GM21619 (cell line): ENCODE data around the gene GALNS.
A peak's percentile ranks its signal among the peaks of the same experiment; 100 is the strongest.

Experiments
- ATAC-seq: cut with Tn5 transposase; IDR thresholded peaks from one replicate; pipeline ENCODE4 v1.9.1; 2021; ENCODE audit not compliant: unreplicated experiment

GALNS gene

DNA sequence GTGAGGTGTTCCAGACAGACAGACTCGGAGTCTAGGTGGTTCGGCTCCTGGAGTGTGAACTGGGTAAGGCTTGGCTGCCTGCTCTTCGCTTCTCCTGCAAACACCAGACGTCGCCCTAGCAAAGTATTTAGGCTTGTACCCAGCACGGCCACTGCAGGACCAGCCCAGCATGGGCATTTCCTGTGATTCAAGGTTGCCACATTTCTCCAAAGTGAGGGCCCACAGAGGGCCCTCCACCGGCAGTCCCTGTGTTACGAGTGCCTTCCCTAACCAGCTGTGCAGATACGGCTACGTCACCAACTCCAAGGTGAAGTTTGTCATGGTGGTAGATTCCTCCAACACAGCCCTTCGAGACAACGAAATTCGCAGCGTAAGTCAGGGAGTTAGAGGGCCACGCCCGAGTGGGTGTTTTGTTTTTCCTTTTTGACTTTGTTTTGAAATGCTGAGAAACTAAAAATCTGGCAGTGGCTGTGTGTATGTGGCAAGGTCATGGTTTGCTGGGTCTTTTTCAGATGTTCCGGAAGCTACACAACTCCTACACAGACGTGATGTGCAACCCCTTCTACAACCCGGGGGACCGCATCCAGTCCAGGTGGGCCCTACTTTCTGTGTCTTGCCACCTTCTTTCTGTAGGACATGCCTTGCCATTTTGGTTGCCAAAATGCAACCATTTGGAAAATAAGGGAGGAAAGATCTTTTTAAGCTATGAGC is 2.8 kb upstream of the GALNS start:
- no peak for ATAC-seq

DNA sequence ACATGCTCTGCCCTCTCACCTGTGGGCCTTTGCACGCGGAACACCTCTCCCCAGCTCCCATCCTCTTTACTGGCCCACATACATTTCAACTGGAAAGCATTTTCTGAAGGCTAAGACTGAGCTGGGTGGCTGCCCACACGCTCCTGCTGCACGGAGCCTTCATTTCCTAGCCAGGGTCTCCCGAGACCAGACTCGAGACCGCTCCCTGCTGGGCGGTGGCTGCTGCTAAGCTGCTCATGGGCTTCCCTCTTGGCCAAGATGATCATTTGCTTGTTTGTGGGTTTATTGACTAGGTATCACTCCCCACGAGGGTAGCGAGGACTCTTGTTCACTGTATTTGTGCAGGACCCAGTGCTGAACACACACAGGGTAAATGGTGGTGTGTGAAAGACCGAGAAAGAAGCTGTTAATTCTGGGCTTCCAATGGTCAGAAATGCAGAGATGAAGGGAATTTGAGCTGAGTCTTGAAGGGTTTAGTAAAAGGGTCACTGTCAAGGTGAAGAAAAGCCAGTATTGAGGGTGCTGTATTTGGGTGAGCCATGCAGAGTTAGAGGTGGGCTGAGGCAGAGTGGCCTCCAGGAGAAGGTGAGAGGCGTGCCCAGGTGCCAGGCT is 1.1 kb upstream of the GALNS start:
- peak; percentile 27 for ATAC-seq

GRCh38 chr16:88856122-88856827 is 472 bp downstream of the GALNS start:
- ATAC-seq, result no peak

GRCh38 chr16:88855736-88856121 is 1.0 kb downstream of the GALNS start:
- ATAC-seq, result no peak

DNA sequence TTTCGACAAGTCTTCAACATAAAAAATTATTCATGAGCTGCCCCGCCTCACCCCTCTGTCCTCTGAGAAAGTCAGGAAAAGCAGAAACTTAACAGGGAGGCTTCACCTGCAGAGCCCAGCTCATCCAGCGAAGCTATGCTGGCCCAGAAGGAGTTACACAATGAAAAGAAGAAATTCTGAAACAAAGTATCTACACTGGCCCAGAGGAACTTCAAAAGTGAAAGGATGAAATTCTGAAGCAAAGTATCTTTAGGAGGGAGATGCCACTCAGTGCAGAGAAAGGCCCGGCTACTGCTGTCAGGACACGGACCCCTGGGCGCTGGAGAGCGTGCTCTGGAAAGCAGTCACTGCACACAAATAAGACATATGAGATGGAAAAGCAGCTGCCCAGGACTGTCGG is 1.6 kb downstream of the GALNS start:
- ATAC-seq, result no peak

- ATAC-seq, result no peak
Measured at GRCh38 chr16:88854306-88855111, 2.2 kb downstream of the GALNS start.

DNA sequence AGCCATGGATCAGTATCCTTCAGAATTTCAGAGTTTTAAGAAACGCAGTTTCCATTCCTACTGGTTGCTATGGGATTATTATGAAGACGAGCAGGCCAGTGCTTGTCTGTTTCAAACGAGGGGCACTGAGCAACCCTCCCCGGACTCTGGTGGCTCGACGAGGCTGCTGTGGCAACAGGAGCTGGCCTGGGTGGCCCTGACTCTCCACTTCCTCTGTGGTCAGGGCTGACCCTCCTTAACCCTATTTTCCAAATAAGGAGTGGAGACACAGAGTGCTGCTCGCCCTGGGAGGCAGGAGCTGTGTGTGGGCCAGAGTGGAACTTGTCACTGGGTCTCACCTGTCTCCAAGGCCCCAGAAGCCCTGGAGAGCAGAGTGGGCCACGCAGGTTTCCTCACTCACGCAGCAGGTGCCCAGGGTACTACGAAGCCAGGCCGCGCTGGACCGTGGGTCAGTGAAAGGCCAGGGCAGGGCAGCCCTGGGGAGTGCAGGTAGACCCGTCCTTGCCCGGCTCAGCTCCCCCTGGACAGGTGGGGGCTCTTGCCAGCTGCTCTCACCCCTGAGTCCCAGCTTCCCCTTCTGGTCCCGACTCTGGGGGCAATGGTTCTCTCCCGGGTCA is 3.3 kb downstream of the GALNS start:
- ATAC-seq, result no peak

- no peak for ATAC-seq
Measured at GRCh38 chr16:88851616-88852015, 5.1 kb downstream of the GALNS start.

- ATAC-seq, result no peak
Measured at GRCh38 chr16:88850531-88851199, 6.1 kb downstream of the GALNS start.

DNA sequence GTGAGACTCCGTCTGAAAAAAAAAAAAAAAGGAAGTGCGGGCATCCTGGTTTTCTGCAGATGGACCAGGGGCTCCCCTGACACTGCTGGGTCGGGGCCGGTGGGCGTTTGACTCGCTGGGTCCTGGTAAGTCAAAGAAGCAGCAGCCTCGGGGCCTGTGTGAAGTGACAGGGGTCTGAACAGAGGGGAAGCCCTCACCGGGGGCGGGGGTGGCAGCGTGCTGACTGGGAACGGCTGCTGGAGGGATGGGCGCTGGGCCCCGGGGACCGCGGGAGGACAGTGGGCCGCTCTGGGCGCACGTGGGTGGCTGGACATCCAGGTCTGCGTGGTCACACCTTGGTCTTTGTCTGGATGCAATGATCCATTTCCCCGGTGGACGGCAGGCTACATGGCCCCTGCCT is 8.2 kb downstream of the GALNS start:
- no peak for ATAC-seq

GRCh38 chr16:88847654-88848053 is 9.1 kb downstream of the GALNS start:
- no peak for ATAC-seq

GRCh38 chr16:88846088-88846487 is 10.7 kb downstream of the GALNS start:
- no peak for ATAC-seq

DNA sequence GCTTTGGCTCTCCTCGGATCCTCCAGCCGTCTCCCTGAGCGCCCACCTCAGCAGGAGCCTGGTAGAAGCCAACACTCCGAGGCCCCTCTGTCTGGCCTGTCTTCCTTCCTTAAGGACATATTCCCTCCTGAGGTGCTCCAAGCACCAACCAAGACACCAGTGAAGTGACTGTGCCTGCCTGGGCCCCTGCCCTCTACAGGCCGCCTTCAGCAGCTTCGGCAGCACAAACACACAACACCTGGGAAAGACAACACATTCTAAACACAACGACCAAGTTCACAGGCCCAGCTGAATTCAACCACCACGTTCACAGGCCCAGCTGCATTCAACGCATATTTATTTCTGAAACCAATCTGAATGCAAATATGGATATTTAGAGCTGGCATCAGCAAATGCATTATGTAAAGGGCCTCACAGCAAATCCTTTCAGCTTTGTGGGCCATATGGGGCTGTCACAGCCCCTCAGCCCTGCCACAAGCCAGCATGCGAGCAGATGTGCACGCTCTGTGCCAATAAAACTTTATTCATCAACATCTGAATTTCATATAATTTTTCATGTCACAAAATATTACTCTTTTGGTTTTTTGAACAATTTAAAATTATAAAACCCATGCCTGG is 12.2 kb downstream of the GALNS start:
- no peak for ATAC-seq

GRCh38 chr16:88843256-88843655 is 13.5 kb downstream of the GALNS start:
- ATAC-seq, result no peak

DNA sequence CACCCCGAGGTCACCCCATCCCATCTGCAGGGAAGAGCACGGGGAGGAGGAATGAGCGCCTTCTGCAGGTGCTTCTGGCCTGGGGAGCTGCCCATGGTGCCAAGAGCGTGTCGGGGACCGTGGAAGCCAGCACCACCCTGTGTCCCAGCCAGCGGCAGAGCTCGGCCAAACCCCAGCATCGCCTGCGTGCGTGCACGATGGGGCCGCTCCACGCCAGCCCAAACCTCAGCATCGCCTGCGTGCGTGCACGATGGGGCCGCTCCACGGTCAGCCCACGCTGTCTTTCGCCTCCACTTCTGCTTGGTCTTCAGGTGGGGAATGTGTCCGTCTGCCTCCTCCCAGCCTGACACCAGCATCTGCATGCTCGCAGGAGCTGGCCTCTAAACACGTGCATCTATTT is 13.9 kb downstream of the GALNS start:
- no peak for ATAC-seq

DNA sequence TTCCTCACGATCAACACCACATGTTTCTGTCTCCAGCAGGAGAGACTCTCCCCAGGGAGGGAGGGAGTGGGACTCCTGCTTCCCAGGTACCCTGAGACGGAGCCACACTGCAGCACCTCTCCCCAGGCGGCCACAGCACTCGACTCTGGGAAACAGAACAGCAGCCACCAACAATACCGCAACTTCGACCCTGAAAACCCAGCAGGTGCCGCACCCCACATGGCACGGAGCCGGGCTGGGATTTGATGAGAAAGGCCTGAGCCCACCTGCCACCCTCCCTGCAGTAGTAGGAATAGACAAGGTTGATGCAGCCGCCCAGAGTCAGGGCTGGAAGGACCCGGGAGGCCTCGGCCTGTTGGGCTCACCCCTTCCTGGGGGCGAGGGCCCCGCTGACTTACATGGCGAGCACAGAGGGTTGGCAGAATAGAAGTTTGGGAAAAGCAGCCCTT is 14.4 kb downstream of the GALNS start:
- no peak for ATAC-seq

- ATAC-seq, result no peak
Measured at GRCh38 chr16:88841521-88842307, 15.0 kb downstream of the GALNS start.

DNA sequence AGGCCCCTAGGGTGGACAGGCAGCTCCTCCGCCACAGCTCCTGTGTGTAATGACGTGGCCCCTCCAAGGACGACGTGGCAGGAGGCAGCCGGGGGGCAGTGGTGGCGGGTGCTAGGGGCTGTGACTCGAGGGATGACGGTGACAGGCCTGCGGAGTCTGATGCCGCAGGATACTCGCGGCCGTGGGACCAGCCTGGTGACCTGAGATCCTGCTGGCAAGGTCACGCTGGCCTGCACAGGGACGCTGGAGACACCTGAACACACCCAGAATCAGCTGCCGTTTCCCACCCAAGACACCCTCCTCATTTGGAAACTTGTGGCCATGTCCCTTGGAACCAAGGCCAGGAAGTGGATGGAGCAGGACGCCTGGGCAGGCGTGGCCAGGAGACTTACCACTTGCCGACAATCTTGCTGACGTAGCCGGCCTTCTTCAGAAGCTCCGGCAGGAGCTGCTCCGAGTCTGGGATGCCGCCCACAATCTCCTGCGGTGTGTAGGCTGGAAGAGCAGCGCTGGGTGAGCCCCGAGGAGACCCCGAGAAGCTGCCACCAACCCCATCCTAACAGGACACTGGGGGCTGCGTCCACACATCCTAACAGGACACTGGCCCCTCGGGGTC is 16.0 kb downstream of the GALNS start:
- no peak for ATAC-seq
